Esophagus (tissue), 2 donors: ENCODE data around the gene SP9. TPM values are rescaled to one million over a fixed set of nuclear protein-coding genes. Genes with fewer than 3 reads are reported as not detected.

Experiments
- H3K27ac ChIP-seq, 2 donors: one replicate each; pipeline ENCODE4 v1.5.1; 2013; ENCODE audit warnings: low read depth in 2 of 2, mild to moderate bottlenecking in 2 of 2, inconsistent platforms in 1 of 2, low read length in 1 of 2, moderate library complexity in 1 of 2
- H3K27me3 ChIP-seq, 2 donors: one replicate each; pipeline ENCODE4 v1.6.1; 2013; ENCODE audit warnings: low read length in 2 of 2, control low read depth in 1 of 2, mild to moderate bottlenecking in 1 of 2; ENCODE audit not compliant: insufficient read depth in 2 of 2, control insufficient read depth in 1 of 2
- H3K36me3 ChIP-seq, 2 donors: one replicate each; pipeline ENCODE4 v1.6.1; 2013; ENCODE audit warnings: low read length in 1 of 2; ENCODE audit not compliant: control insufficient read depth in 2 of 2, insufficient read depth in 2 of 2
- H3K4me1 ChIP-seq, 2 donors: one replicate each; pipeline ENCODE4 v1.6.1; 2013; ENCODE audit warnings: low read length in 1 of 2; ENCODE audit not compliant: control insufficient read depth in 2 of 2, insufficient read depth in 2 of 2
- H3K4me3 ChIP-seq, 2 donors: one replicate each; pipeline ENCODE4 v1.5.1; 2013; ENCODE audit warnings: low read length in 2 of 2, mild to moderate bottlenecking in 2 of 2, low read depth in 1 of 2, moderate library complexity in 1 of 2
- H3K9me3 ChIP-seq, 2 donors: one replicate each; pipeline ENCODE4 v1.6.1; 2013; ENCODE audit warnings: mild to moderate bottlenecking in 2 of 2, low read depth in 1 of 2, low read length in 1 of 2, moderate library complexity in 1 of 2; ENCODE audit not compliant: control insufficient read depth in 2 of 2, insufficient read depth in 1 of 2
- WGBS, 2 donors: extraction: QIAGEN DNeasy Blood & Tissue Kit; methylation state at CpG; one replicate each; pipeline ENCODE4 v1.1.7; 2013; 5-methylcytosine and 5-hydroxymethylcytosine counted together
- polyA plus RNA-seq, 2 donors: library from polyadenylated mRNA; stranded (reverse); fragments of 200-250 nt; gene quantifications; one replicate each; pipeline ENCODE4 v1.2.3, GENCODE V29; 2013
- donor health status: healthy with polysubstance abuse.
- donor health status: Bipolar disorder and iron deficiency.

The SP9 gene
- polyA plus RNA-seq, result under 1 TPM in 1 of 2 donors, not detected in 1; 0.04 TPM

- Histone ChIP-seq H3K36me3 (no peaks in the 10 kb centered on the region), H3K4me1 (peaks cover 21% of the 10 kb centered on the region in 2 donors), H3K27ac (no peak within 1 kb of the TSS), H3K4me3 (peak within 1 kb of the TSS; percentile 51 to 54), H3K27me3 (peaks cover 0 to 60% of the 10 kb centered on the region in 2 donors), H3K9me3 (peaks cover 2 to 8% of the 10 kb centered on the region in 2 donors)
- 7 to 8% methylated on average over 44 of the region's 44 CpGs for WGBS, 2 donors
Measured at GRCh38 chr2:174334781-174335251, at the start of gene SP9. TSS of gene SP9 (plus strand) at chr2:174334954. CDS start at chr2:174335093, 139 bp downstream.

GRCh38 chr2:174286172-174286571 is 48.6 kb upstream of the SP9 start:
- Histone ChIP-seq H3K9me3 (no peaks in the 10 kb centered on the region), H3K27ac (no peak overlapping the region), H3K27me3 (no peaks in the 10 kb centered on the region), H3K4me3 (no peak overlapping the region), H3K36me3 (no peaks in the 10 kb centered on the region), H3K4me1 (no peaks in the 10 kb centered on the region)
- WGBS, 2 donors, result 94 to 96% methylated on average over 2 of the region's 2 CpGs

GRCh38 chr2:174292908-174293307 is 41.8 kb upstream of the SP9 start:
- 91 to 98% methylated on average over 1 of the region's 1 CpG for WGBS, 2 donors

GRCh38 chr2:174300114-174300513 is 34.6 kb upstream of the SP9 start:
- Histone ChIP-seq H3K27me3 (no peaks in the 10 kb centered on the region), H3K27ac (no peak overlapping the region), H3K4me1 (no peaks in the 10 kb centered on the region), H3K9me3 (no peaks in the 10 kb centered on the region), H3K36me3 (no peaks in the 10 kb centered on the region), H3K4me3 (no peak overlapping the region)
- WGBS, 2 donors, result 79 to 80% methylated on average over 3 of the region's 3 CpGs

More at GRCh38 chr2:174292908-174293307, 41.8 kb upstream of the SP9 start:
- Histone ChIP-seq H3K27ac (no peak overlapping the region), H3K9me3 (peaks cover 0 to 2% of the 10 kb centered on the region in 2 donors), H3K27me3 (peaks cover 0 to 4% of the 10 kb centered on the region in 2 donors), H3K36me3 (no peaks in the 10 kb centered on the region), H3K4me3 (no peak overlapping the region), H3K4me1 (no peaks in the 10 kb centered on the region)

- Histone ChIP-seq H3K4me1 (no peaks in the 10 kb centered on the region), H3K4me3 (no peak overlapping the region), H3K27me3 (no peaks in the 10 kb centered on the region), H3K27ac (no peak overlapping the region), H3K36me3 (no peaks in the 10 kb centered on the region), H3K9me3 (no peaks in the 10 kb centered on the region)
- 67 to 84% methylated on average over 2 of the region's 2 CpGs for WGBS, 2 donors
Measured at GRCh38 chr2:174312581-174313234, 22.0 kb upstream of the SP9 start.

GRCh38 chr2:174322149-174322548 is 12.6 kb upstream of the SP9 start:
- peaks cover 3 to 6% of the 10 kb centered on the region in 2 donors for H3K4me1 ChIP-seq
- no peak overlapping the region for H3K27ac ChIP-seq
- WGBS, 2 donors, result 72 to 79% methylated on average over 1 of the region's 1 CpG
- no peaks in the 10 kb centered on the region for H3K36me3 ChIP-seq
- H3K4me3 ChIP-seq, result no peak overlapping the region
- peaks cover 0 to 3% of the 10 kb centered on the region in 2 donors for H3K27me3 ChIP-seq
- H3K9me3 ChIP-seq, result no peaks in the 10 kb centered on the region

- Histone ChIP-seq H3K27ac (no peak overlapping the region), H3K4me1 (peaks cover 3 to 10% of the 10 kb centered on the region in 2 donors), H3K36me3 (no peaks in the 10 kb centered on the region), H3K4me3 (no peak overlapping the region), H3K9me3 (no peaks in the 10 kb centered on the region), H3K27me3 (peaks cover 0 to 9% of the 10 kb centered on the region in 2 donors)
- 83 to 84% methylated on average over 1 of the region's 1 CpG for WGBS, 2 donors
Measured at GRCh38 chr2:174322746-174323145, 12.0 kb upstream of the SP9 start.

- Histone ChIP-seq H3K36me3 (no peaks in the 10 kb centered on the region), H3K4me3 (no peak overlapping the region), H3K9me3 (peaks cover 0 to 3% of the 10 kb centered on the region in 2 donors), H3K4me1 (peaks cover 8 to 13% of the 10 kb centered on the region in 2 donors), H3K27ac (no peak overlapping the region), H3K27me3 (peaks cover 0 to 19% of the 10 kb centered on the region in 2 donors)
- WGBS, 2 donors, result 71 to 91% methylated on average over 2 of the region's 2 CpGs
Measured at GRCh38 chr2:174324530-174324929, 10.2 kb upstream of the SP9 start.

- Histone ChIP-seq H3K36me3 (no peaks in the 10 kb centered on the region), H3K4me3 (peak overlapping the region; percentile 33 to 53), H3K4me1 (peaks cover 8 to 13% of the 10 kb centered on the region in 2 donors), H3K9me3 (peaks cover 0 to 3% of the 10 kb centered on the region in 2 donors), H3K27ac (no peak overlapping the region), H3K27me3 (peaks cover 0 to 25% of the 10 kb centered on the region in 2 donors)
- WGBS, 2 donors, result 60 to 64% methylated on average over 30 of the region's 30 CpGs
Measured at GRCh38 chr2:174325373-174326160, 9.2 kb upstream of the SP9 start.
